Glutamatergic neuron (in vitro differentiated cells): ENCODE data around the gene BIRC6. TPM values are rescaled to one million over a fixed set of nuclear protein-coding genes. Genes with fewer than 3 reads are reported as not detected.

Experiments used
- DNase-seq: peaks from one replicate; pipeline ENCODE4 v3.0.0; 2022
- H3K27ac Mint-ChIP-seq: one replicate; pipeline ENCODE4 v1.8.0; 2020; ENCODE audit warnings: mild to moderate bottlenecking, mixed read lengths, inconsistent platforms; ENCODE audit not compliant: unreplicated experiment
- H3K27me3 Mint-ChIP-seq: one replicate; pipeline ENCODE4 v1.8.0; 2020; ENCODE audit warnings: mild to moderate bottlenecking, moderate library complexity, mixed read lengths, inconsistent platforms; ENCODE audit not compliant: unreplicated experiment
- H3K36me3 Mint-ChIP-seq: one replicate; pipeline ENCODE4 v1.8.0; 2020; ENCODE audit warnings: mild to moderate bottlenecking, mixed read lengths, inconsistent platforms; ENCODE audit not compliant: unreplicated experiment
- H3K4me1 Mint-ChIP-seq: one replicate; pipeline ENCODE4 v1.8.0; 2020; ENCODE audit warnings: mild to moderate bottlenecking, low read depth, mixed read lengths, inconsistent platforms; ENCODE audit not compliant: unreplicated experiment
- H3K4me3 Mint-ChIP-seq: one replicate; pipeline ENCODE4 v1.8.0; 2020; ENCODE audit warnings: mild to moderate bottlenecking, mixed read lengths, inconsistent platforms; ENCODE audit not compliant: unreplicated experiment
- H3K9me3 Mint-ChIP-seq: one replicate; pipeline ENCODE4 v1.8.0; 2020; ENCODE audit warnings: mild to moderate bottlenecking, moderate library complexity, mixed read lengths, inconsistent platforms; ENCODE audit not compliant: unreplicated experiment
- microRNA-seq: library from miRNA; unstranded; fragments of <30 nt; microRNA quantifications from one replicate; pipeline ENCODE4, GENCODE V29; 2020; ENCODE audit not compliant: unreplicated experiment
- total RNA-seq: library from RNA; stranded (reverse); fragmentation: NEBNext Ultra II Directional; extraction: Animal tissue kit (Norgen Biotek cat#: 25700); gene quantifications from one replicate; pipeline ENCODE4 v1.2.1, GENCODE V29; 2021; ENCODE audit not compliant: unreplicated experiment
- TF ChIP-seq, protein P1 (sequence below): fragments of 200-600 bp; sonication (generic); IDR thresholded peaks from one replicate; pipeline ENCODE4 v1.5.0; 2021; ENCODE audit not compliant: partially characterized antibody, unreplicated experiment

Gene BIRC6
- total RNA-seq, 1 donor from 2014 or later, result 124 TPM

DNA sequence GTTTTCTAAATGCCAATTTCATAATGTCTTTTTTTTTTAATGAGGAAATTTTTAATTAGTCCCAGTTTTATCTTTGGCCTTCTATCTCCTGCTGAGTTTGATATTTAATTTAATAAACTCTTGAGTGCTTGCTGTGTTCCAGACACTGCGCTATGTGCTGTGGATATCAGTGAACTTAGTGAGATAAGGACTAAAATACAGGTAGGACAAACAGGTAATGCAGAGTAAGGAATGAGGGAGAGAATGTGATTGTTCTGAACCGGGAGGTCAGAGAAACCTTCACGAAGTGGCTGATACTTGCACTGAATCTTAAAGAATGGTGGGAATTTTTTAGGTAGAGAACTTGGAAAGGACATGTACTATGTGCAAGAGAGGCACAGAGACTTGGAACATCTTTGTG, 299.2 kb downstream of the BIRC6 start:
- Mint-ChIP-seq H3K27ac (no peak overlapping the region), H3K27me3 (no peaks in the 10 kb centered on the region), H3K4me1 (no peaks in the 10 kb centered on the region), H3K4me3 (no peak overlapping the region), H3K36me3 (no peaks in the 10 kb centered on the region), H3K9me3 (no peaks in the 10 kb centered on the region)
- no peak for DNase-seq
- TF ChIP-seq, protein P1, sequence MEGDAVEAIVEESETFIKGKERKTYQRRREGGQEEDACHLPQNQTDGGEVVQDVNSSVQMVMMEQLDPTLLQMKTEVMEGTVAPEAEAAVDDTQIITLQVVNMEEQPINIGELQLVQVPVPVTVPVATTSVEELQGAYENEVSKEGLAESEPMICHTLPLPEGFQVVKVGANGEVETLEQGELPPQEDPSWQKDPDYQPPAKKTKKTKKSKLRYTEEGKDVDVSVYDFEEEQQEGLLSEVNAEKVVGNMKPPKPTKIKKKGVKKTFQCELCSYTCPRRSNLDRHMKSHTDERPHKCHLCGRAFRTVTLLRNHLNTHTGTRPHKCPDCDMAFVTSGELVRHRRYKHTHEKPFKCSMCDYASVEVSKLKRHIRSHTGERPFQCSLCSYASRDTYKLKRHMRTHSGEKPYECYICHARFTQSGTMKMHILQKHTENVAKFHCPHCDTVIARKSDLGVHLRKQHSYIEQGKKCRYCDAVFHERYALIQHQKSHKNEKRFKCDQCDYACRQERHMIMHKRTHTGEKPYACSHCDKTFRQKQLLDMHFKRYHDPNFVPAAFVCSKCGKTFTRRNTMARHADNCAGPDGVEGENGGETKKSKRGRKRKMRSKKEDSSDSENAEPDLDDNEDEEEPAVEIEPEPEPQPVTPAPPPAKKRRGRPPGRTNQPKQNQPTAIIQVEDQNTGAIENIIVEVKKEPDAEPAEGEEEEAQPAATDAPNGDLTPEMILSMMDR, result no peak

- Mint-ChIP-seq H3K4me1 (no peaks in the 10 kb centered on the region), H3K9me3 (no peaks in the 10 kb centered on the region), H3K27ac (no peak overlapping the region), H3K36me3 (no peaks in the 10 kb centered on the region), H3K4me3 (no peak overlapping the region), H3K27me3 (no peaks in the 10 kb centered on the region)
- no peak for DNase-seq
- TF ChIP-seq, protein P1, result no peak
These were observed 307.0 kb downstream of the BIRC6 start for GRCh38 chr2:32663864-32664263.

- Mint-ChIP-seq H3K4me1 (no peaks in the 10 kb centered on the region), H3K4me3 (no peak overlapping the region), H3K36me3 (no peaks in the 10 kb centered on the region), H3K9me3 (no peaks in the 10 kb centered on the region), H3K27ac (no peak overlapping the region), H3K27me3 (no peaks in the 10 kb centered on the region)
- TF ChIP-seq, protein P1, result no peak
- no peak for DNase-seq
These were observed 309.9 kb downstream of the BIRC6 start for GRCh38 chr2:32666704-32667103.

- DNase-seq, result no peak
These were observed 311.4 kb downstream of the BIRC6 start for GRCh38 chr2:32668254-32668653.

More at GRCh38 chr2:32668254-32668653, 311.4 kb downstream of the BIRC6 start:
- H3K9me3 Mint-ChIP-seq, result no peaks in the 10 kb centered on the region
- H3K4me3 Mint-ChIP-seq, result no peak overlapping the region
- H3K27ac Mint-ChIP-seq, result no peak overlapping the region
- TF ChIP-seq, protein P1, result no peak
- H3K4me1 Mint-ChIP-seq, result no peaks in the 10 kb centered on the region
- no peaks in the 10 kb centered on the region for H3K36me3 Mint-ChIP-seq
- H3K27me3 Mint-ChIP-seq, result no peaks in the 10 kb centered on the region

Small RNA genes lying within 50 kb of the gene (microRNA-seq; reads per million reads assigned to microRNA genes)
- gene MIR4765 (not detected), gene MIR558 (not detected)

Other genes with a start within 250 kb of the BIRC6 start
- gene SLC30A6, start 191.2 kb upstream of the BIRC6 start, total RNA-seq, result 22.2 TPM
- gene NLRC4, start 92.1 kb upstream of the BIRC6 start, total RNA-seq, result not detected
- 50.2 TPM for gene YIPF4, start 79.1 kb upstream of the BIRC6 start, total RNA-seq